PC-9 (cell line): ENCODE data around the gene MYBPH. TPM values are rescaled to one million over a fixed set of nuclear protein-coding genes. Genes with fewer than 3 reads are reported as not detected.

ENCODE experiments used
- BruUV-seq: library from RNA; stranded (reverse); fragments of 400-500 nt; replicated peaks from 2 replicates; lab custom pipeline; 2021; lab: Mats Ljungman, UMichigan
- CTCF ChIA-PET: fragments of 300-600 bp; sonication (Branson Sonifier 250); formaldehyde crosslinking; loops from one replicate; lab custom pipeline; 2022; ENCODE audit warnings: antibody characterized with exemption; lab: Charles Lee
- POLR2A ChIA-PET: fragments of 300-600 bp; sonication (Branson Sonifier 250); formaldehyde crosslinking; loops from one replicate; lab custom pipeline; 2022; ENCODE audit warnings: antibody characterized with exemption; ENCODE audit not compliant: unreplicated experiment; lab: Charles Lee
- DNase-seq, 2 experiments: peaks; one replicate each; pipeline versions ENCODE4 v3.0.0 to v3.0.0-alpha.2; 2015 to 2022; ENCODE audit warnings: mixed read lengths in 1 of 2
- H2AFZ ChIP-seq: fragments of 200-600 bp; sonication (generic); 2 replicates; pipeline ENCODE4 v1.8.1; 2017; ENCODE audit warnings: antibody characterized with exemption
- H3F3A ChIP-seq: fragments of 200-600 bp; sonication (generic); 2 replicates; pipeline ENCODE4 v1.8.1; 2017; ENCODE audit warnings: antibody characterized with exemption, mild to moderate bottlenecking, low read depth; ENCODE audit not compliant: insufficient read depth
- H3K27ac ChIP-seq: fragments of 200-600 bp; sonication (generic); 2 replicates; pipeline ENCODE4 v1.6.1; 2016; ENCODE audit warnings: mixed run types
- H3K27me3 ChIP-seq: fragments of 200-600 bp; sonication (generic); 2 replicates; pipeline ENCODE4 v1.6.1; 2016; ENCODE audit warnings: low read depth, mixed run types; ENCODE audit not compliant: insufficient read depth
- H3K36me3 ChIP-seq: fragments of 200-600 bp; sonication (generic); 2 replicates; pipeline ENCODE4 v1.6.1; 2016; ENCODE audit warnings: low read depth, mixed run types
- H3K4me1 ChIP-seq: fragments of 200-600 bp; sonication (generic); replicated peaks from 2 replicates; pipeline ENCODE4 v1.6.1; 2016; ENCODE audit warnings: mixed run types; ENCODE audit not compliant: insufficient read depth
- H3K4me2 ChIP-seq: fragments of 200-600 bp; sonication (generic); 2 replicates; pipeline ENCODE4 v1.6.1; 2017; ENCODE audit warnings: mixed run types
- H3K4me3 ChIP-seq: fragments of 200-600 bp; sonication (generic); 2 replicates; pipeline ENCODE4 v1.6.1; 2016; ENCODE audit warnings: mixed run types
- H3K79me2 ChIP-seq: fragments of 200-600 bp; sonication (generic); 2 replicates; pipeline ENCODE4 v1.6.1; 2017; ENCODE audit warnings: low read depth, mixed run types
- H3K9me2 ChIP-seq: fragments of 200-600 bp; sonication (generic); 2 replicates; pipeline ENCODE4 v1.8.1; 2017; ENCODE audit warnings: mild to moderate bottlenecking; ENCODE audit not compliant: insufficient read depth
- H3K9me3 ChIP-seq: fragments of 200-600 bp; sonication (generic); 2 replicates; pipeline ENCODE4 v1.8.1; 2016; ENCODE audit warnings: low read depth; ENCODE audit not compliant: insufficient read depth
- H4K20me1 ChIP-seq: fragments of 200-600 bp; sonication (generic); 2 replicates; pipeline ENCODE4 v1.8.1; 2017; ENCODE audit not compliant: insufficient read depth
- EZH2 ChIP-seq: fragments of 200-600 bp; sonication (generic); IDR thresholded peaks from 2 replicates; pipeline ENCODE4 v1.8.0; 2017; ENCODE audit warnings: antibody characterized with exemption, low read depth
- intact Hi-C: fragments of 100-400 bp; cut with micrococcal nuclease; formaldehyde crosslinking; loops from one replicate; pipeline ENCODE4 v1.10.0; 2022; ENCODE audit not compliant: unreplicated experiment
- total RNA-seq: library from RNA; stranded (reverse); gene quantifications from 2 replicates; pipeline ENCODE4 v1.2.3, GENCODE V29; 2021
- TF ChIP-seq, protein P1 (sequence below): fragments of 200-600 bp; sonication (generic); conservative IDR thresholded peaks from 2 replicates; pipeline ENCODE4 v1.6.1; 2017; ENCODE audit warnings: mixed run types, antibody characterized with exemption, mild to moderate bottlenecking, moderate library complexity

MYBPH gene
- total RNA-seq, 1 experiment from 2014 or later = not detected

DNA sequence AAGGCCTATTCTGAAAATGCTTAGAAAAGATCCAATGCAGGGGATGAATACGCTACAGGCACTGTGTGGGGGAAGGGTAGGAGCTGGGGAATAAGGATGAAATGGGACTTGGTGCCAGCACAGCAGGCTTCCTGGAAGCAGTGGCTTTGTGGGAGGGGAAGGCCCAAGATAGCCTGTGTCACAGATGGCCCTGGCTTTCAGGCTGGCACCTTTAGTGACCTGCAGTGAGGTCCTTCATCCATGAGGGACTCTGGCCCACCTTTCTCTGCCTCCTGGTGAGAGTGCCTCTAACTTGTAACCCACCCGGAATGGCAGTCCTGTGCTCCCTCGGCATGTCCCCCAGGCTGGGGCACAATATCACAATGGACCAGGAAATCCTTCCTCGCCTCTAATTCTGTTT, 10.0 kb upstream of the MYBPH start:
- H3F3A ChIP-seq = no peaks in the 10 kb centered on the region
- H3K4me1 ChIP-seq = no peaks in the 10 kb centered on the region
- no TSS peak for BruUV-seq
- H2AFZ ChIP-seq = no peak overlapping the region
- no peak overlapping the region for H3K4me2 ChIP-seq
- H4K20me1 ChIP-seq = no peaks in the 10 kb centered on the region
- TF ChIP-seq EZH2 = no peak
- TF ChIP-seq, protein P1, sequence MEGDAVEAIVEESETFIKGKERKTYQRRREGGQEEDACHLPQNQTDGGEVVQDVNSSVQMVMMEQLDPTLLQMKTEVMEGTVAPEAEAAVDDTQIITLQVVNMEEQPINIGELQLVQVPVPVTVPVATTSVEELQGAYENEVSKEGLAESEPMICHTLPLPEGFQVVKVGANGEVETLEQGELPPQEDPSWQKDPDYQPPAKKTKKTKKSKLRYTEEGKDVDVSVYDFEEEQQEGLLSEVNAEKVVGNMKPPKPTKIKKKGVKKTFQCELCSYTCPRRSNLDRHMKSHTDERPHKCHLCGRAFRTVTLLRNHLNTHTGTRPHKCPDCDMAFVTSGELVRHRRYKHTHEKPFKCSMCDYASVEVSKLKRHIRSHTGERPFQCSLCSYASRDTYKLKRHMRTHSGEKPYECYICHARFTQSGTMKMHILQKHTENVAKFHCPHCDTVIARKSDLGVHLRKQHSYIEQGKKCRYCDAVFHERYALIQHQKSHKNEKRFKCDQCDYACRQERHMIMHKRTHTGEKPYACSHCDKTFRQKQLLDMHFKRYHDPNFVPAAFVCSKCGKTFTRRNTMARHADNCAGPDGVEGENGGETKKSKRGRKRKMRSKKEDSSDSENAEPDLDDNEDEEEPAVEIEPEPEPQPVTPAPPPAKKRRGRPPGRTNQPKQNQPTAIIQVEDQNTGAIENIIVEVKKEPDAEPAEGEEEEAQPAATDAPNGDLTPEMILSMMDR = no peak
- no peak overlapping the region for H3K27ac ChIP-seq
- no peaks in the 10 kb centered on the region for H3K9me3 ChIP-seq
- no peaks in the 10 kb centered on the region for H3K9me2 ChIP-seq
- H3K36me3 ChIP-seq = no peaks in the 10 kb centered on the region
- CTCF ChIA-PET = interaction anchor here (0.7 kb wide), 1 partner anchor 80 kb away, joined by 3 read pairs; no protein-coding TSS in a partner anchor
- POLR2A ChIA-PET = no interaction called here
- intact Hi-C loops = no loop called here
- no peaks in the 10 kb centered on the region for H3K79me2 ChIP-seq
- DNase-seq = no peak
- no peak overlapping the region for H3K4me3 ChIP-seq
- H3K27me3 ChIP-seq = no peaks in the 10 kb centered on the region

GRCh38 chr1:203185061-203185461, 9.4 kb upstream of the MYBPH start:
- no peak for DNase-seq

DNA sequence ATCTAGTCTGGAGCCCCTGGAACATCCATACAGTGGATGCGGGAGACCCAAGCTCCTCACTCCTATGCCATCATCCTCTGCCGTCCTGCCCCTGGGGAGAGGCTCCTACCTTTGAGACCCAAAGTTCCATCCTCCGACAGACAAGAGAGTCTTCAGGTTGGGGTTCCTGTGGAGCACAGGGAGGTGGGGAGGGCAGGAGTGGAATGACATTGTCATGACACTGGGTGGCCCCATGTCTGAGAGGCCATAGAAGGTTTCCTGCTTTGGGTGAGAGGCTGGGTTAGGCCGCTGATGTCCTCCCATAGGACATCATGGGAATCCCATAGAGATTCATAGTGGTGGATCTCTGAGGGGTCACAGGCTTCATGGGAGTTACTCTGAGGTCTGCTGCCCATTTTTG, 8.8 kb upstream of the MYBPH start:
- H2AFZ ChIP-seq = no peak overlapping the region
- no peaks in the 10 kb centered on the region for H3K9me3 ChIP-seq
- no peak for DNase-seq
- CTCF ChIA-PET = no interaction called here
- H3K4me2 ChIP-seq = no peak overlapping the region
- POLR2A ChIA-PET = no interaction called here
- H3K27me3 ChIP-seq = no peaks in the 10 kb centered on the region
- intact Hi-C loops = no loop called here
- H3K27ac ChIP-seq = no peak overlapping the region
- no TSS peak for BruUV-seq
- H3K4me3 ChIP-seq = no peak overlapping the region
- no peaks in the 10 kb centered on the region for H3K79me2 ChIP-seq
- H3K9me2 ChIP-seq = no peaks in the 10 kb centered on the region
- H3K4me1 ChIP-seq = no peaks in the 10 kb centered on the region
- H4K20me1 ChIP-seq = no peaks in the 10 kb centered on the region
- TF ChIP-seq EZH2 = no peak
- H3F3A ChIP-seq = no peaks in the 10 kb centered on the region
- H3K36me3 ChIP-seq = no peaks in the 10 kb centered on the region

More at GRCh38 chr1:203185061-203185461, 9.4 kb upstream of the MYBPH start:
- Histone ChIP-seq H3K4me1 (no peaks in the 10 kb centered on the region), H3K79me2 (no peaks in the 10 kb centered on the region), H4K20me1 (no peaks in the 10 kb centered on the region), H3K27me3 (no peaks in the 10 kb centered on the region), H3K27ac (no peak overlapping the region), H3F3A (no peaks in the 10 kb centered on the region), H3K4me3 (no peak overlapping the region), H3K36me3 (no peaks in the 10 kb centered on the region), H3K9me3 (no peaks in the 10 kb centered on the region), H3K9me2 (no peaks in the 10 kb centered on the region), H2AFZ (no peak overlapping the region), H3K4me2 (no peak overlapping the region)
- no peak for TF ChIP-seq EZH2
- TF ChIP-seq, protein P1 = no peak
- no TSS peak for BruUV-seq
- POLR2A ChIA-PET = no interaction called here
- intact Hi-C loops = no loop called here
- CTCF ChIA-PET = no interaction called here

GRCh38 chr1:203183828-203184227, 8.2 kb upstream of the MYBPH start:
- CTCF ChIA-PET = no interaction called here
- POLR2A ChIA-PET = no interaction called here
- Histone ChIP-seq H3K79me2 (no peaks in the 10 kb centered on the region), H3K36me3 (no peaks in the 10 kb centered on the region), H3K4me1 (no peaks in the 10 kb centered on the region), H3F3A (no peaks in the 10 kb centered on the region), H3K9me2 (no peaks in the 10 kb centered on the region), H4K20me1 (no peaks in the 10 kb centered on the region), H2AFZ (no peak overlapping the region), H3K9me3 (no peaks in the 10 kb centered on the region), H3K27ac (no peak overlapping the region), H3K4me2 (no peak overlapping the region), H3K4me3 (no peak overlapping the region), H3K27me3 (no peaks in the 10 kb centered on the region)
- TF ChIP-seq, protein P1 = no peak
- no peak for TF ChIP-seq EZH2
- intact Hi-C loops = no loop called here
- DNase-seq = no peak
- BruUV-seq = no TSS peak
